Retinal pigment epithelial cell (primary cell): Measurements from ENCODE around the gene EPM2A.

Experiments used
- DNase-seq: peaks from one replicate; pipeline ENCODE4 v3.0.0-alpha.2; 2010; ENCODE audit warnings: low read depth
- H3K4me3 ChIP-seq: 2 replicates; pipeline ENCODE4 v1.5.1; 2011; ENCODE audit warnings: mild to moderate bottlenecking, low read length, control low read depth, moderate library complexity
- CTCF ChIP-seq: conservative IDR thresholded peaks from 2 replicates; pipeline ENCODE4 v1.5.1; 2011; ENCODE audit warnings: low read depth, low read length, control low read depth, inconsistent platforms

Gene EPM2A

GRCh38 chr6:145685932-145686331 is 49.4 kb downstream of the EPM2A start:
- TF ChIP-seq CTCF: no peak
- H3K4me3 ChIP-seq: no peak overlapping the region
- DNase-seq: no peak

GRCh38 chr6:145681965-145682364 is 53.4 kb downstream of the EPM2A start:
- no peak overlapping the region for H3K4me3 ChIP-seq
- no peak for TF ChIP-seq CTCF
- DNase-seq: no peak

GRCh38 chr6:145673504-145673903 is 61.8 kb downstream of the EPM2A start:
- TF ChIP-seq CTCF: no peak
- no peak for DNase-seq
- H3K4me3 ChIP-seq: no peak overlapping the region

GRCh38 chr6:145670311-145670710 is 65.0 kb downstream of the EPM2A start:
- no peak overlapping the region for H3K4me3 ChIP-seq
- DNase-seq: no peak
- TF ChIP-seq CTCF: no peak

GRCh38 chr6:145669627-145670034 is 65.7 kb downstream of the EPM2A start:
- no peak for TF ChIP-seq CTCF
- DNase-seq: peak; percentile 9
- H3K4me3 ChIP-seq: no peak overlapping the region

GRCh38 chr6:145668844-145669243 is 66.5 kb downstream of the EPM2A start:
- H3K4me3 ChIP-seq: no peak overlapping the region
- no peak for DNase-seq
- no peak for TF ChIP-seq CTCF

- DNase-seq: no peak
- no peak overlapping the region for H3K4me3 ChIP-seq
- TF ChIP-seq CTCF: no peak
Observed at GRCh38 chr6:145660676-145661075, 74.6 kb downstream of the EPM2A start.
